ENCODE data around the gene NDUFA8.
A peak's percentile ranks its signal among the peaks of the same experiment; 100 is the strongest.

Gene NDUFA8

GRCh38 chr9:122111413-122112085, 48.0 kb downstream of the NDUFA8 start:
- no peak for DNase-seq (ENCODE audit: low read depth, low spot score)

GRCh38 chr9:122110100-122110833, 49.3 kb downstream of the NDUFA8 start:
- DNase-seq (ENCODE audit: low read depth, low spot score), result no peak
- no peak overlapping the region for H3K4me3 ChIP-seq (ENCODE audit: low read length)

More at GRCh38 chr9:122111413-122112085, 48.0 kb downstream of the NDUFA8 start:
- H3K4me3 ChIP-seq (ENCODE audit: low read length), result no peak overlapping the region

DNA sequence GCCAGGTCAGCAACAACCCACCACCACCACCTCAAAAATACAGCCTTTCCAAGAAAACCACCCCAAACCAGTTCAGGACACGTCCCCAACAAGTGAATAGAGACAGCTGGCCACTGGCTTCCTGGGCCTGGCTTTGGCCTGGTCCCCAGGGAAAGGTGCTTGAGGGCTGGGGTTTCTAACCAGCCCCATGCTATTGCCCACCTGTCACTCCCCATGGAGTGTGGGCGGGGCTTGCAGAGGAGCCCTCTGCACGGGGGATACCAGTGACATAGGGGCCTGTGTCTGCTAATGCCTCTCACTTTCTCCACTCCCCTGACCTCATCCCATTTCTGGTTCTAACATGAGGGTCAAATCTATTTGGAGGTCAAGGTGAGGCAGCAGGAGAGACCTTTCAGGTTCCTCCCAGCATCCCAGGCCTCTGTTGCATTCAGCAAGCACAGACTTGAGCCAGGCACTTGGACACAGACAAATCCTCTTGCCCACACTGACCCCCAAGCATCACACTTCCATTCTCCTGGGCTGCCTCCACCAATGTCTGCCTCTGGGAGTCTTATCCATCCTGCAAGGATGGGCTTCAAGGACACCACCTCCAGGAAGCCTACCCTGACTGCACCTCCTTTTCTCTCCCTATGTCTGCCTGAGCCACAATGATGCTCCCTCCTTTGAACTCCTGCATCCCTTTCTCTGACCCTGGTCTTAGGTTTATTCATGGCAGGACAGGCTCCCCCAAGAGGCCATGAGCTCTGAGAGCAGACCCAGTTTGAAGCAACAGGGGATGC, 50.4 kb downstream of the NDUFA8 start:
- DNase-seq (ENCODE audit: low read depth, low spot score), result no peak
- no peak overlapping the region for H3K4me3 ChIP-seq (ENCODE audit: low read length)

- no peak for DNase-seq (ENCODE audit: low read depth, low spot score)
- no peak overlapping the region for H3K4me3 ChIP-seq (ENCODE audit: low read length)
These were observed 52.2 kb downstream of the NDUFA8 start for GRCh38 chr9:122107291-122107805.

GRCh38 chr9:122106576-122106975, 53.0 kb downstream of the NDUFA8 start:
- H3K4me3 ChIP-seq (ENCODE audit: low read length), result no peak overlapping the region
- no peak for DNase-seq (ENCODE audit: low read depth, low spot score)

DNA sequence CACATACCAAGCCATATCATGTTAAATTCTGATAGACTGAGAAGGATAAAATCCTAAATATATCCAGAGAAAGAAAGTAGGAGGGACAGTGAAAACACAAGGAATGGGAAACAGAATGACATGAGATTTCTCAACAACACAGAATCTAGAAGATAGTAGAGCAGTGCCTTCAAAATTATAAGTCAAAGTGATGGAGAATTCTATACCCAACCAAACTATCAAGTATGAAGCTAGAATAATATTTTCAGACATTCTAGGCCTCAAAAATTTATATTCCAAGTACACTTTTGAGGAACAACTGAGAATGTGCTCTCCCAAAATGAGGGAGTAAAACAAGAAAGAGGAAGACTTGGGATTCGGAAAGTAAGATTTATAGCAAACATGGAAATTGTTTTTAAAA, 55.6 kb downstream of the NDUFA8 start:
- DNase-seq (ENCODE audit: low read depth, low spot score), result no peak
- H3K4me3 ChIP-seq (ENCODE audit: low read length), result no peak overlapping the region

DNA sequence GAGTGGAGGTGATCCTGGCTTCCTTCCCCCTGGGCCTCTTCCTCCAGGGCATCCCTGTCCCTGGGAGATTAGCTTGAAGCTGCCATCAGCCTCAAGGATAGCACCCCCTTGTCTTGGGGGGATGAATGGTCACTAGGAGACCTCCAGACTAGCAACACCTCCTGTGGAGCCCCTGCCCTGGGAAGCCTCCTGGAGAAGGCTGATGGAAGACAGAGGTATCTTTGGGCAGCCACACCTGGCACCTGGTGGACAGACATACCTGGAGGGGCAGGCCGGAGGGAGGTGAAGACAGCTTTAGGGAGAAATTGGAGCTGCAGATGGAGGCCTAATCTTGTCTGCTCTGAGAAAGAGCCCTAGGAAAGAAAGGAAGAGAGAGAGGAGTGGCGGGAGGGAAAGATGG, 57.4 kb downstream of the NDUFA8 start:
- no peak for DNase-seq (ENCODE audit: low read depth, low spot score)
- H3K4me3 ChIP-seq (ENCODE audit: low read length), result no peak overlapping the region

- no peak for DNase-seq (ENCODE audit: low read depth, low spot score)
- no peak overlapping the region for H3K4me3 ChIP-seq (ENCODE audit: low read length)
These were observed 58.8 kb downstream of the NDUFA8 start for GRCh38 chr9:122100756-122101155.

- DNase-seq (ENCODE audit: low read depth, low spot score), result peak; percentile 64
These were observed 60.2 kb downstream of the NDUFA8 start for GRCh38 chr9:122099271-122099869.

GRCh38 chr9:122097679-122098315, 61.8 kb downstream of the NDUFA8 start:
- no peak overlapping the region for H3K4me3 ChIP-seq (ENCODE audit: low read length)
- no peak for DNase-seq (ENCODE audit: low read depth, low spot score)

More at GRCh38 chr9:122099271-122099869, 60.2 kb downstream of the NDUFA8 start:
- H3K4me3 ChIP-seq (ENCODE audit: low read length), result no peak overlapping the region

GRCh38 chr9:122096620-122097415, 62.8 kb downstream of the NDUFA8 start:
- DNase-seq (ENCODE audit: low read depth, low spot score), result no peak
- H3K4me3 ChIP-seq (ENCODE audit: low read length), result no peak overlapping the region

DNA sequence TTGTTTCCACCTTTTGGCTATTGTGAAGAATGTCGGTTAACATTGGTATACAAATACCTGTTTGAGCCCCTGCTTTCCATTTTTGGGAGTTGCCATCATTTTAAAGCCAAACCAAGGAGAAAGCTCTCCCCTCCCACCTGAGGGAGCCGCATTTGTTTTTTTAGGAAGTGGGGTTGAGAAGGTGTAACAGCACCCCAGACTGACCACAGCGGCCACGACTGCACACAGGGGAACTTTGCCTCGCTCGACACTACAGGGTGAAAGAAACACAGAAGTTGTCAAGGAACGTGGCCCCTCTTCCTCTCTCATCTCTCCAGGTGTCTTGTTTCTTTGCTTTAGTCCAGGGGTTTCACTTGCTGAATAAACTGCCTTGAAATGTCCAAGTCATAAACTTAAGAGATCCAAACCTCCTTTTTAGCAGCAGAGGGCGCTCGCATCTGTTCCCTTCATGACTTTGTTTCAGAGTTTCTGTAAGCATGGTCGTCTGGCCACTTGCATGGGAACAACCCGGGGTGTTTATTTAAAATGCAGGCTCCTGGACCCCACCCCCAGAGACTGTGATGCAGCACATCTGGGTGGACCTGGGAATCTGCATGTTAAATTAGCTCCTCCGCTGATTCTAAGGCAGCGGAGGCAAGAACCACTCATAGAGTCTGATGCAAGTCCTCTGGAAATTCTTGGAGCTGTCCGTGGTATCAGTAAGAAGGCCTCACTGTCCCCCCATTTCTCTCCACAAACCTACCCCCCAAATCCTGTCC, 64.4 kb downstream of the NDUFA8 start:
- H3K4me3 ChIP-seq (ENCODE audit: low read length), result no peak overlapping the region

More for the DNA sequence above, 64.4 kb downstream of the NDUFA8 start:
- DNase-seq (ENCODE audit: low read depth, low spot score), result peak; percentile 54

Measured in Jurkat, Clone E6-1 (cell line).